ENCODE data around the gene SGTB. TPM values are rescaled to one million over a fixed set of nuclear protein-coding genes. Genes with fewer than 3 reads are reported as not detected.

SGTB gene, protein sequence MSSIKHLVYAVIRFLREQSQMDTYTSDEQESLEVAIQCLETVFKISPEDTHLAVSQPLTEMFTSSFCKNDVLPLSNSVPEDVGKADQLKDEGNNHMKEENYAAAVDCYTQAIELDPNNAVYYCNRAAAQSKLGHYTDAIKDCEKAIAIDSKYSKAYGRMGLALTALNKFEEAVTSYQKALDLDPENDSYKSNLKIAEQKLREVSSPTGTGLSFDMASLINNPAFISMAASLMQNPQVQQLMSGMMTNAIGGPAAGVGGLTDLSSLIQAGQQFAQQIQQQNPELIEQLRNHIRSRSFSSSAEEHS
- total RNA-seq (2022; extraction: Qiagen RNA extraction; ENCODE audit: low read depth) = 4.5 to 9.6 TPM (median 8.1 TPM) in 5 replicates

DNA sequence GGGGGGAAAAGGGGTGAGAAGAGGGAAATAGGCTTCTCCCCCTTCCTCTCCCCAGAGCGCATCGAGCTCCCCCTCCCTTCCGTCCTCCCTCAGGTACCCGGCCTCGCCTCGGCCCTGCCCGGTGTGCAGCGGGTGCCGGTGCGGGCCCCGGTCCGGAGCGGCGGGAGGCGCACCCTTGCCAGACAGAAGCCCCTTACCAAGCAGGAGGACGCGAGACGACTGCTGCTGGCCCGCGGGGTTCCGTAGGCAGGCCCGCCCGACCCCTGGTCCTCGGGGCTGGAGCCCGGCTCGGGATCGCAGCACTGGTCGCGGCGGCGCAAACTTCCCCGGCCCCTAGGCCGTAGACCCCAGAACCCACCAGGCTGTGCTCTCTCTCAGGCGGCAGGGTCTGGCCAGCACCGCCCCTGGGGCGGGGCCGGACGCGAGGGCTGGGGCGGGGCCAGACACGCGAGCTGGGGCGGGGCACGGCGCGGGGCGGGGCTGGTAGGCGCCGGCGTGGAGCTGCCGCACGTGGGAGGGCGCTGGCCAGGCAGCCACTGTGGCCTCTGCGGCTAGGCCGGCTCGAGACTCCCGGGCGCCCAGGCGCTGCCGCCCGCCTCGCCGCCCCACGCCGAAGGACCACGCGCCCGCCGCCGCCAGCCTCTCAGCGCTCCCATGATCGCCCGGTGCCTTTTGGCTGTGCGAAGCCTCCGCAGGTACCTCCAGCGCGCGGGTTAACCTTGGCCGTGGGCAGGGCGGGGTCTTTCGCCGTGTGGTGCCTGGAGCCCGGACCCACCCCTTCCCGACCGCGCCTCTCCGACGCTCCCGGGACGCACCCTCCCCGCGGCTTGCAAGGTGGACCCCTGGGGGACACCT is at the start of gene SGTB, which contains the start of gene NLN:
Gene SGTB (minus strand): TSS at position 390 of the 855 bp plus-strand sequence. CDS start 1,302 bp downstream, outside the sequence.
Gene NLN (plus strand): TSS at position 486 of the 855 bp plus-strand sequence. CDS start 169 bp downstream, at position 655.

DNA sequence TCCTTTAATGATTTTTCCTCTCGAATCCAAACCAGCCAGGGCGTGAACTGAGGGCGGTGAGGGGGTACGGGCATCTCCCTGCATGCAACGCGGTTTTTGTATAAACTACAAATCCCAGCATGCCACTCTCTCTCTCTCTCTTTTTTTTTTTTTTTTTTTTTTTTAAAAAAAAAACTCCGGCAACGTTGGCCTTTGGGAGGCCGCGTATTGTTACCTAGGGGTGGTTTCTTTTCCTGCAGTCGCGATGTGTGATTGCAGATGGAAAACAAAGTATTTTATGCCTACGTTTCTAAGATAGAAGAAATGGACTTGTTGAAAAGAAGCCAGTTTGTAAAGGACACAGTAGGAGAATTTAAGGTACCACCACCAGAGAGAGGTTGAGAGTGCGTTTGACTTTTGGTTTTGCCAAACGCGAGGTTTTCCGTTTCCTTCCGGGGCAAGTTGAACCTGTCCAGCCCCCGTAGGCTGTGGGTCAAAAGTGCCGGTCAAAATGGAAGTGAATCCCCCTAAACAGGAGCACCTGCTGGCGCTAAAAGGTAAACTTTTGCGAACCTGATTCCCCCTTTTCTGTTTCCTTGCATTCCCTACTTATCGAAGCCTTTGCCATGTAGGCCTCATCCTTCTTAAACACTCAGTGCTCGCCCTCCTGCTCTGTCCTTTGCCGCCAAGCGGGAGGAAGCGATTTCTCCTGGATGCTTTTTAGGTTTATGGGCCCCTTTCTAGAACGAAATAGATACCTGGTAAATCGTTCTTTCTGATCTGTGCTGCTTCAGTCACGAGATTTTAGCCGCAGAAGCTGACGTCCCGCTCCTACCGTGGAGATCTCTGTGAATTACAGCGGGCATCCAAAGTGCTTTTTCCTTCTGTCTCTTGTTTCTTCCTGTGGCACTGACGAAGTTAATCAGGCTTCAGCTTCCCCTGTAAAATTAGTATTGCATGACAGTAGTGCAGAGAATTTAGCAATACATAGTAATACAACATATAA is 97.0 kb downstream of the SGTB start, which contains the start of the genes SHLD3 and TRAPPC13:
Gene SHLD3 (plus strand): TSS at position 457 of the 985 bp plus-strand sequence. CDS start 4,561 bp downstream, outside the sequence.
Gene TRAPPC13 (plus strand): TSS at position 457 of the 985 bp plus-strand sequence. CDS start 34 bp downstream, at position 491.

DNA sequence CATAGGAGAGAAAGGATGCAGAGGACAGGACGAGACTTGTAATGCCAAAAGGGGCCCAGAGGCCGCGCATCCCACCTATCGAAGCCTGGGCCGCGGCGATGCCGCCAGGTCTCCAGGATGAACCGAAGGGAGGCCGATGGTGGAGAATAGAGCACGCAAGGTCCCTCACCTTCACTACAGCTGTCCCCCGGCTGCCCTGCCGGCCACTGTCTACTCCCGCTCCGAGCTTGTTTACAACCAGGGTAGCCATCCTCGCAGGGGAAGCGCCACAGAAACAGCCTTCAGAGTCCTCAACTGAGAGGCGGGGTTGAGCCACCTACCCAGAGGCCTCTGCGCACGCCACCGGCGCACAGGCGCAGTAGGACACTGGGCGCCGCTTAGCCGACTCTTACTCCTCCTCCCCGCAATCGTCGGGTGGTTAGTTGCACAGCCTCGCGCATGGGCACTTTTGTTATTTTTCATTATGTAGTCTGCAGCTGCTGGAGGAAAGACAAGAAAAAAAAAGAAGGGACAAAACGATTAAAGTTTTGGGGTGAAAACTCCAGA is 97.8 kb downstream of the SGTB start, which contains the start of gene TRIM23:
Gene TRIM23 (minus strand): TSS at position 309 of the 546 bp plus-strand sequence. CDS start 59 bp downstream, at position 250.

Other genes starting within 250 kb of the SGTB start
- 0.02 to 0.19 TPM (median 0.11 TPM) in 5 replicates for gene ADAMTS6, start 240.2 kb downstream of the SGTB start, total RNA-seq (2022; extraction: Qiagen RNA extraction; ENCODE audit: low read depth)
- 19.4 to 60.0 TPM (median 32.6 TPM) in 5 replicates for gene CENPK, start 158.9 kb downstream of the SGTB start, total RNA-seq (2022; extraction: Qiagen RNA extraction; ENCODE audit: low read depth)
- 15.9 to 29.1 TPM (median 18.5 TPM) in 5 replicates for gene PPWD1, start 158.8 kb downstream of the SGTB start, total RNA-seq (2022; extraction: Qiagen RNA extraction; ENCODE audit: low read depth)
- 5.4 to 9.4 TPM (median 6.8 TPM) in 5 replicates for gene TRIM23, start 97.8 kb downstream of the SGTB start, total RNA-seq (2022; extraction: Qiagen RNA extraction; ENCODE audit: low read depth)
- 1.6 to 3.5 TPM (median 2.1 TPM) in 5 replicates for gene SHLD3, start 97.1 kb downstream of the SGTB start, total RNA-seq (2022; extraction: Qiagen RNA extraction; ENCODE audit: low read depth)
- gene TRAPPC13, start 97.1 kb downstream of the SGTB start, total RNA-seq (2022; extraction: Qiagen RNA extraction; ENCODE audit: low read depth) = 9.5 to 20.2 TPM (median 14.7 TPM) in 5 replicates
- 50.0 to 83.1 TPM (median 69.1 TPM) in 5 replicates for gene NLN, start 96 bp upstream of the SGTB start, total RNA-seq (2022; extraction: Qiagen RNA extraction; ENCODE audit: low read depth)
- gene ERBIN, start 204.5 kb upstream of the SGTB start, total RNA-seq (2022; extraction: Qiagen RNA extraction; ENCODE audit: low read depth) = 17.6 to 47.4 TPM (median 26.9 TPM) in 5 replicates

Measured in A549 treated with ZK216348 at 1 μM for 4 hours (cell line).